Fibroblast of lung (primary cell): ENCODE measurements around the gene NFE2L1. TPM values are rescaled to one million over a fixed set of nuclear protein-coding genes. Genes with fewer than 3 reads are reported as not detected.

Source experiments
- DNase-seq, 2 donors: peaks; one replicate each; pipeline versions ENCODE4 v3.0.0 to v3.0.0-alpha.2; 2010; ENCODE audit warnings: low read depth in 2 of 2
- H2AFZ ChIP-seq: 2 replicates; pipeline ENCODE4 v1.5.1; 2012; ENCODE audit warnings: low read length, control low read depth, inconsistent platforms
- H3K27ac ChIP-seq: 2 replicates; pipeline ENCODE4 v1.5.1; 2011; ENCODE audit warnings: low read length, control low read depth; ENCODE audit not compliant: insufficient read depth
- H3K27me3 ChIP-seq: 2 replicates; pipeline ENCODE4 v1.5.1; 2011; ENCODE audit warnings: mild to moderate bottlenecking, low read length; ENCODE audit not compliant: control insufficient read depth, insufficient read depth
- H3K36me3 ChIP-seq: 2 replicates; pipeline ENCODE4 v1.5.1; 2011; ENCODE audit warnings: low read length; ENCODE audit not compliant: control insufficient read depth, insufficient read depth
- H3K4me1 ChIP-seq: 2 replicates; pipeline ENCODE4 v1.5.1; 2011; ENCODE audit warnings: low read length; ENCODE audit not compliant: control insufficient read depth, insufficient read depth; ENCODE audit errors: extremely low read depth
- H3K4me2 ChIP-seq: 2 replicates; pipeline ENCODE4 v1.5.1; 2011; ENCODE audit warnings: low read length, control low read depth; ENCODE audit not compliant: insufficient read depth; ENCODE audit errors: extremely low read depth
- H3K4me3 ChIP-seq, 4 experiments: fragments of 200-600 bp in 1 of 4; sonication (generic) in 1 of 4; replicated peaks in 1 of 4; 2 replicates each; pipeline ENCODE4 v1.5.1; 2011 to 2016; ENCODE audit warnings: low read length in 4 of 4, low read depth in 3 of 4, mild to moderate bottlenecking in 3 of 4, control low read depth in 2 of 4, inconsistent platforms in 1 of 4, mixed read lengths in 1 of 4; ENCODE audit not compliant: insufficient read depth in 1 of 4; ENCODE audit errors: control extremely low read depth in 1 of 4
- H3K79me2 ChIP-seq: 2 replicates; pipeline ENCODE4 v1.5.1; 2012; ENCODE audit warnings: mild to moderate bottlenecking, low read length, inconsistent platforms; ENCODE audit not compliant: control insufficient read depth, insufficient read depth
- H3K9ac ChIP-seq: 2 replicates; pipeline ENCODE4 v1.5.1; 2011; ENCODE audit warnings: mild to moderate bottlenecking, low read length, control low read depth; ENCODE audit not compliant: insufficient read depth
- H3K9me3 ChIP-seq: 2 replicates; pipeline ENCODE4 v1.5.1; 2012; ENCODE audit warnings: low read depth, low read length; ENCODE audit not compliant: control insufficient read depth, insufficient read depth
- H4K20me1 ChIP-seq: 2 replicates; pipeline ENCODE4 v1.5.1; 2011; ENCODE audit warnings: low read length; ENCODE audit not compliant: control insufficient read depth, insufficient read depth; ENCODE audit errors: extremely low read depth
- CTCF ChIP-seq, 2 donors: IDR thresholded peaks in 1 of 2; conservative IDR thresholded peaks in 1 of 2; 1 replicate in 1 of 2; 2 replicates in 1 of 2; pipeline ENCODE4 v1.5.1; 2011 to 2012; ENCODE audit warnings: low read length in 2 of 2, control low read depth in 1 of 2, inconsistent platforms in 1 of 2, low read depth in 1 of 2, mild to moderate bottlenecking in 1 of 2
- EZH2 ChIP-seq: IDR thresholded peaks from 2 replicates; pipeline ENCODE4 v1.5.1; 2012; ENCODE audit warnings: low read length, control low read depth, mild to moderate bottlenecking; ENCODE audit errors: missing control alignments
- polyA plus RNA-seq, 2 donors: library from polyadenylated mRNA; depleted of rRNA in 1 of 2; stranded (reverse) in 1 of 2; unstranded in 1 of 2; fragments of >200 nt; gene quantifications; 2 replicates each; pipeline ENCODE4 v1.2.1, GENCODE V29; 2011 to 2012; ENCODE audit warnings: missing spikeins in 1 of 2
- total RNA-seq: library from RNA; depleted of rRNA; stranded (reverse); fragments of >200 nt; gene quantifications from 2 replicates; pipeline ENCODE4 v1.2.1, GENCODE V29; 2014

Gene NFE2L1
- total and polyA plus RNA-seq, 2 donors (not counting 1 experiment from before 2014, with no cell fraction given), result 162 to 200 TPM

GRCh38 chr17:48060249-48060648, 12.1 kb downstream of the NFE2L1 start:
- peaks cover 33% of the 10 kb centered on the region for H3K36me3 ChIP-seq
- H3K4me1 ChIP-seq, result peaks cover 1% of the 10 kb centered on the region
- no peak for TF ChIP-seq EZH2
- no peaks in the 10 kb centered on the region for H4K20me1 ChIP-seq
- no peaks in the 10 kb centered on the region for H3K9me3 ChIP-seq
- no peak for DNase-seq
- no peak overlapping the region for H3K4me3 ChIP-seq
- H3K27me3 ChIP-seq, result no peaks in the 10 kb centered on the region
- peaks cover 8% of the 10 kb centered on the region for H3K79me2 ChIP-seq
- H3K27ac ChIP-seq, result no peak overlapping the region
- H3K4me2 ChIP-seq, result no peak overlapping the region
- H3K9ac ChIP-seq, result no peak overlapping the region
- no peak overlapping the region for H2AFZ ChIP-seq

- Histone ChIP-seq H3K4me2 (no peak overlapping the region), H3K79me2 (peaks cover 3% of the 10 kb centered on the region), H3K27ac (no peak overlapping the region), H4K20me1 (no peaks in the 10 kb centered on the region), H3K4me3 (no peak overlapping the region), H3K9ac (no peak overlapping the region), H3K27me3 (no peaks in the 10 kb centered on the region), H3K36me3 (peaks cover 30% of the 10 kb centered on the region), H2AFZ (no peak overlapping the region), H3K4me1 (no peaks in the 10 kb centered on the region), H3K9me3 (no peaks in the 10 kb centered on the region)
- no peak for DNase-seq
- TF ChIP-seq EZH2 (no peak), CTCF (conservative IDR thresholded peaks at IDR 0.05 in 1 of 2, IDR thresholded peaks at IDR 0.05 in 1 of 2; ENCODE audit: low read depth in 1 of 2, low read length in 2 of 2) (no peak)
Measured at GRCh38 chr17:48062273-48062672, 14.1 kb downstream of the NFE2L1 start.

DNA sequence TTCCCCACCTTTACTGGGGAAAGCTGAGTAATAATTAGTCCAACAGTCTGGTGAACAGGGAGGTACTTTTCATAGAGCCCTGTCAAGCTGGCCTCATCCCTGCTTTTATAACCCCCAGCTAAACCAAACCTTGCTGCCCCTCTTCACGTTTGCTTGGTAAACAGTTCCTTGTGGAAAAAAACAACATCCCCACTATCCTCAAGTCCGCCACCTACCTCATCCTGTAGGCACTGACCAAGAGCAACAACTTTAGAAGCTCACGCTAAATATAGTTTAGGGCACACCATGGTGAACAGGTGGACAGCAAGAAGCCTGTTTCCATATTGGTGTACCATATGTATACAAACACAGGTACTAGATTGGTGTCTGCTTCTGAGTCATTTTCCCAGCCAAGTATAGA, 16.5 kb downstream of the NFE2L1 start:
- H3K36me3 ChIP-seq, result peaks cover 12% of the 10 kb centered on the region
- H3K4me1 ChIP-seq, result peaks cover 4% of the 10 kb centered on the region
- no peak for DNase-seq
- H3K4me2 ChIP-seq, result no peak overlapping the region
- H3K27me3 ChIP-seq, result no peaks in the 10 kb centered on the region
- no peak overlapping the region for H3K27ac ChIP-seq
- no peak overlapping the region for H3K9ac ChIP-seq
- no peak overlapping the region for H3K4me3 ChIP-seq
- H4K20me1 ChIP-seq, result no peaks in the 10 kb centered on the region
- TF ChIP-seq EZH2 (no peak), CTCF (conservative IDR thresholded peaks at IDR 0.05 in 1 of 2, IDR thresholded peaks at IDR 0.05 in 1 of 2; ENCODE audit: low read depth in 1 of 2, low read length in 2 of 2) (no peak)
- H3K79me2 ChIP-seq, result peaks cover 3% of the 10 kb centered on the region
- H2AFZ ChIP-seq, result no peak overlapping the region
- H3K9me3 ChIP-seq, result no peaks in the 10 kb centered on the region
